GM18951 (cell line): ENCODE measurements around the gene ZSWIM9.

Experiments used
- POLR2A ChIP-seq: IDR thresholded peaks from 4 replicates; pipeline ENCODE4 v1.6.1; 2011; ENCODE audit warnings: mild to moderate bottlenecking; ENCODE audit not compliant: insufficient read length, insufficient read depth; ENCODE audit errors: extremely low read depth
- in situ Hi-C: fragments of 300-500 bp; cut with MboI; formaldehyde crosslinking; loops from one replicate; pipeline ENCODE4 v1.12.0; 2022; ENCODE audit warnings: low sequenced_read_pairs, mixed read lengths, inconsistent platforms; ENCODE audit not compliant: unreplicated experiment

ZSWIM9 gene

GRCh38 chr19:48169939-48170803, at the start of gene ZSWIM9, which contains the start of gene LIG1:
TSS of gene ZSWIM9 (plus strand) at chr19:48170680. CDS start at chr19:48171803, 1,123 bp downstream.
TSS of gene LIG1 (minus strand) at chr19:48170344. CDS start at chr19:48165566, 4,778 bp downstream.
- TF ChIP-seq POLR2A: peak; percentile 66
- in situ Hi-C loops: no loop called here

GRCh38 chr19:48121066-48121465, 49.4 kb upstream of the ZSWIM9 start:
- TF ChIP-seq POLR2A: no peak
- in situ Hi-C loops: no loop called here

GRCh38 chr19:48121909-48122371, 48.5 kb upstream of the ZSWIM9 start:
- no peak for TF ChIP-seq POLR2A
- in situ Hi-C loops: no loop called here

GRCh38 chr19:48122421-48122820, 48.1 kb upstream of the ZSWIM9 start:
- peak; percentile 6 for TF ChIP-seq POLR2A
- in situ Hi-C loops: no loop called here

- no peak for TF ChIP-seq POLR2A
- in situ Hi-C loops: no loop called here
Measured at GRCh38 chr19:48123907-48124651, 46.4 kb upstream of the ZSWIM9 start.

GRCh38 chr19:48127561-48127960, 42.9 kb upstream of the ZSWIM9 start:
- TF ChIP-seq POLR2A: no peak
- in situ Hi-C loops: no loop called here

- no peak for TF ChIP-seq POLR2A
- in situ Hi-C loops: no loop called here
Measured at GRCh38 chr19:48133094-48133493, 37.4 kb upstream of the ZSWIM9 start.

- in situ Hi-C loops: no loop called here
- TF ChIP-seq POLR2A: no peak
Measured at GRCh38 chr19:48135411-48135810, 35.1 kb upstream of the ZSWIM9 start.

- TF ChIP-seq POLR2A: no peak
- in situ Hi-C loops: no loop called here
Measured at GRCh38 chr19:48136547-48136946, 33.9 kb upstream of the ZSWIM9 start.

GRCh38 chr19:48137411-48137810, 33.1 kb upstream of the ZSWIM9 start:
- TF ChIP-seq POLR2A: no peak
- in situ Hi-C loops: no loop called here

- in situ Hi-C loops: no loop called here
- TF ChIP-seq POLR2A: no peak
Measured at GRCh38 chr19:48139053-48139452, 31.4 kb upstream of the ZSWIM9 start.

- TF ChIP-seq POLR2A: no peak
- in situ Hi-C loops: no loop called here
Measured at GRCh38 chr19:48147597-48148175, 22.8 kb upstream of the ZSWIM9 start.

- TF ChIP-seq POLR2A: no peak
- in situ Hi-C loops: no loop called here
Measured at GRCh38 chr19:48148576-48148975, 21.9 kb upstream of the ZSWIM9 start.
